ENCODE measurements around the gene UFD1. TPM values are rescaled to one million over a fixed set of nuclear protein-coding genes. Genes with fewer than 3 reads are reported as not detected.

Gene UFD1
- total RNA-seq, 1 experiment from 2014 or later, result 57.9 TPM

- TF ChIP-seq ZNF263 (CRISPR knock-in tag; IDR thresholded peaks at IDR 0.05; ENCODE audit: low read depth) (no peak), TEAD4 (CRISPR knock-in tag; IDR thresholded peaks at IDR 0.05) (no peak), ZNF416 (CRISPR knock-in tag; IDR thresholded peaks at IDR 0.05) (no peak), ZNF423 (CRISPR knock-in tag; IDR thresholded peaks at IDR 0.05) (no peak)
- TF ChIP-seq, protein P1, sequence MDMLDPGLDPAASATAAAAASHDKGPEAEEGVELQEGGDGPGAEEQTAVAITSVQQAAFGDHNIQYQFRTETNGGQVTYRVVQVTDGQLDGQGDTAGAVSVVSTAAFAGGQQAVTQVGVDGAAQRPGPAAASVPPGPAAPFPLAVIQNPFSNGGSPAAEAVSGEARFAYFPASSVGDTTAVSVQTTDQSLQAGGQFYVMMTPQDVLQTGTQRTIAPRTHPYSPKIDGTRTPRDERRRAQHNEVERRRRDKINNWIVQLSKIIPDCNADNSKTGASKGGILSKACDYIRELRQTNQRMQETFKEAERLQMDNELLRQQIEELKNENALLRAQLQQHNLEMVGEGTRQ (CRISPR knock-in tag; IDR thresholded peaks at IDR 0.05), result no peak
- TF ChIP-seq, protein P2, sequence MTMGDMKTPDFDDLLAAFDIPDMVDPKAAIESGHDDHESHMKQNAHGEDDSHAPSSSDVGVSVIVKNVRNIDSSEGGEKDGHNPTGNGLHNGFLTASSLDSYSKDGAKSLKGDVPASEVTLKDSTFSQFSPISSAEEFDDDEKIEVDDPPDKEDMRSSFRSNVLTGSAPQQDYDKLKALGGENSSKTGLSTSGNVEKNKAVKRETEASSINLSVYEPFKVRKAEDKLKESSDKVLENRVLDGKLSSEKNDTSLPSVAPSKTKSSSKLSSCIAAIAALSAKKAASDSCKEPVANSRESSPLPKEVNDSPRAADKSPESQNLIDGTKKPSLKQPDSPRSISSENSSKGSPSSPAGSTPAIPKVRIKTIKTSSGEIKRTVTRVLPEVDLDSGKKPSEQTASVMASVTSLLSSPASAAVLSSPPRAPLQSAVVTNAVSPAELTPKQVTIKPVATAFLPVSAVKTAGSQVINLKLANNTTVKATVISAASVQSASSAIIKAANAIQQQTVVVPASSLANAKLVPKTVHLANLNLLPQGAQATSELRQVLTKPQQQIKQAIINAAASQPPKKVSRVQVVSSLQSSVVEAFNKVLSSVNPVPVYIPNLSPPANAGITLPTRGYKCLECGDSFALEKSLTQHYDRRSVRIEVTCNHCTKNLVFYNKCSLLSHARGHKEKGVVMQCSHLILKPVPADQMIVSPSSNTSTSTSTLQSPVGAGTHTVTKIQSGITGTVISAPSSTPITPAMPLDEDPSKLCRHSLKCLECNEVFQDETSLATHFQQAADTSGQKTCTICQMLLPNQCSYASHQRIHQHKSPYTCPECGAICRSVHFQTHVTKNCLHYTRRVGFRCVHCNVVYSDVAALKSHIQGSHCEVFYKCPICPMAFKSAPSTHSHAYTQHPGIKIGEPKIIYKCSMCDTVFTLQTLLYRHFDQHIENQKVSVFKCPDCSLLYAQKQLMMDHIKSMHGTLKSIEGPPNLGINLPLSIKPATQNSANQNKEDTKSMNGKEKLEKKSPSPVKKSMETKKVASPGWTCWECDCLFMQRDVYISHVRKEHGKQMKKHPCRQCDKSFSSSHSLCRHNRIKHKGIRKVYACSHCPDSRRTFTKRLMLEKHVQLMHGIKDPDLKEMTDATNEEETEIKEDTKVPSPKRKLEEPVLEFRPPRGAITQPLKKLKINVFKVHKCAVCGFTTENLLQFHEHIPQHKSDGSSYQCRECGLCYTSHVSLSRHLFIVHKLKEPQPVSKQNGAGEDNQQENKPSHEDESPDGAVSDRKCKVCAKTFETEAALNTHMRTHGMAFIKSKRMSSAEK (CRISPR knock-in tag; IDR thresholded peaks at IDR 0.05; ENCODE audit: borderline replicate concordance), result no peak
Observed at GRCh38 chr22:19483481-19484244, 4.7 kb upstream of the UFD1 start (continued).

GRCh38 chr22:19482297-19482696, 3.3 kb upstream of the UFD1 start:
- Mint-ChIP-seq H3K27ac (no peak overlapping the region), H3K27me3 (ENCODE audit: low read depth) (no peaks in the 10 kb centered on the region), H3K36me3 (peaks cover 37% of the 10 kb centered on the region), H3K9me3 (no peaks in the 10 kb centered on the region), H3K4me1 (peaks cover 21% of the 10 kb centered on the region), H3K4me3 (no peak overlapping the region)
- ChIA-PET CTCF (no interaction called here), POLR2A (no interaction called here)
- DNase-seq (ENCODE audit: low spot score) (no peak), ATAC-seq (no peak)
- no peak for TF ChIP-seq ZNF219 (CRISPR knock-in tag; IDR thresholded peaks at IDR 0.05; ENCODE audit: borderline replicate concordance)
- TF ChIP-seq CBFB (CRISPR knock-in tag; IDR thresholded peaks at IDR 0.05; ENCODE audit: low read depth), result no peak
- TF ChIP-seq GABPB1 (CRISPR knock-in tag; IDR thresholded peaks at IDR 0.05), result no peak
- TF ChIP-seq ETV6 (CRISPR knock-in tag; IDR thresholded peaks at IDR 0.05), result no peak
- TF ChIP-seq, protein P3, sequence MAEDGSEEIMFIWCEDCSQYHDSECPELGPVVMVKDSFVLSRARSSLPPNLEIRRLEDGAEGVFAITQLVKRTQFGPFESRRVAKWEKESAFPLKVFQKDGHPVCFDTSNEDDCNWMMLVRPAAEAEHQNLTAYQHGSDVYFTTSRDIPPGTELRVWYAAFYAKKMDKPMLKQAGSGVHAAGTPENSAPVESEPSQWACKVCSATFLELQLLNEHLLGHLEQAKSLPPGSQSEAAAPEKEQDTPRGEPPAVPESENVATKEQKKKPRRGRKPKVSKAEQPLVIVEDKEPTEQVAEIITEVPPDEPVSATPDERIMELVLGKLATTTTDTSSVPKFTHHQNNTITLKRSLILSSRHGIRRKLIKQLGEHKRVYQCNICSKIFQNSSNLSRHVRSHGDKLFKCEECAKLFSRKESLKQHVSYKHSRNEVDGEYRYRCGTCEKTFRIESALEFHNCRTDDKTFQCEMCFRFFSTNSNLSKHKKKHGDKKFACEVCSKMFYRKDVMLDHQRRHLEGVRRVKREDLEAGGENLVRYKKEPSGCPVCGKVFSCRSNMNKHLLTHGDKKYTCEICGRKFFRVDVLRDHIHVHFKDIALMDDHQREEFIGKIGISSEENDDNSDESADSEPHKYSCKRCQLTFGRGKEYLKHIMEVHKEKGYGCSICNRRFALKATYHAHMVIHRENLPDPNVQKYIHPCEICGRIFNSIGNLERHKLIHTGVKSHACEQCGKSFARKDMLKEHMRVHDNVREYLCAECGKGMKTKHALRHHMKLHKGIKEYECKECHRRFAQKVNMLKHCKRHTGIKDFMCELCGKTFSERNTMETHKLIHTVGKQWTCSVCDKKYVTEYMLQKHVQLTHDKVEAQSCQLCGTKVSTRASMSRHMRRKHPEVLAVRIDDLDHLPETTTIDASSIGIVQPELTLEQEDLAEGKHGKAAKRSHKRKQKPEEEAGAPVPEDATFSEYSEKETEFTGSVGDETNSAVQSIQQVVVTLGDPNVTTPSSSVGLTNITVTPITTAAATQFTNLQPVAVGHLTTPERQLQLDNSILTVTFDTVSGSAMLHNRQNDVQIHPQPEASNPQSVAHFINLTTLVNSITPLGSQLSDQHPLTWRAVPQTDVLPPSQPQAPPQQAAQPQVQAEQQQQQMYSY (CRISPR knock-in tag; IDR thresholded peaks at IDR 0.05), result no peak
- no peak for TF ChIP-seq JUN (CRISPR knock-in tag; IDR thresholded peaks at IDR 0.05)
- no peak for TF ChIP-seq ZNF396 (CRISPR knock-in tag; IDR thresholded peaks at IDR 0.05; ENCODE audit: borderline replicate concordance)
- TF ChIP-seq, protein P4, sequence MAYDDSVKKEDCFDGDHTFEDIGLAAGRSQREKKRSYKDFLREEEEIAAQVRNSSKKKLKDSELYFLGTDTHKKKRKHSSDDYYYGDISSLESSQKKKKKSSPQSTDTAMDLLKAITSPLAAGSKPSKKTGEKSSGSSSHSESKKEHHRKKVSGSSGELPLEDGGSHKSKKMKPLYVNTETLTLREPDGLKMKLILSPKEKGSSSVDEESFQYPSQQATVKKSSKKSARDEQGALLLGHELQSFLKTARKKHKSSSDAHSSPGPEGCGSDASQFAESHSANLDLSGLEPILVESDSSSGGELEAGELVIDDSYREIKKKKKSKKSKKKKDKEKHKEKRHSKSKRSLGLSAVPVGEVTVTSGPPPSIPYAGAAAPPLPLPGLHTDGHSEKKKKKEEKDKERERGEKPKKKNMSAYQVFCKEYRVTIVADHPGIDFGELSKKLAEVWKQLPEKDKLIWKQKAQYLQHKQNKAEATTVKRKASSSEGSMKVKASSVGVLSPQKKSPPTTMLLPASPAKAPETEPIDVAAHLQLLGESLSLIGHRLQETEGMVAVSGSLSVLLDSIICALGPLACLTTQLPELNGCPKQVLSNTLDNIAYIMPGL (CRISPR knock-in tag; IDR thresholded peaks at IDR 0.05), result no peak
- TF ChIP-seq SP1 (CRISPR knock-in tag; conservative IDR thresholded peaks at IDR 0.05), result no peak
- TF ChIP-seq, protein P5, sequence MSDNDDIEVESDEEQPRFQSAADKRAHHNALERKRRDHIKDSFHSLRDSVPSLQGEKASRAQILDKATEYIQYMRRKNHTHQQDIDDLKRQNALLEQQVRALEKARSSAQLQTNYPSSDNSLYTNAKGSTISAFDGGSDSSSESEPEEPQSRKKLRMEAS (CRISPR knock-in tag; IDR thresholded peaks at IDR 0.05), result no peak
- TF ChIP-seq TEAD4 (CRISPR knock-in tag; IDR thresholded peaks at IDR 0.05), result no peak
- TF ChIP-seq GRHL2 (CRISPR knock-in tag; IDR thresholded peaks at IDR 0.05; ENCODE audit: insufficient replicate concordance, severe bottlenecking), result no peak
- TF ChIP-seq CREB1 (CRISPR knock-in tag; IDR thresholded peaks at IDR 0.05), result no peak
- TF ChIP-seq CTCF (IDR thresholded peaks at IDR 0.05), result no peak
- TF ChIP-seq EMX1 (CRISPR knock-in tag; IDR thresholded peaks at IDR 0.05), result no peak
- TF ChIP-seq TCF7 (CRISPR knock-in tag; IDR thresholded peaks at IDR 0.05; ENCODE audit: low read depth), result no peak
- no peak for TF ChIP-seq JAZF1 (CRISPR knock-in tag; IDR thresholded peaks at IDR 0.05)
- no peak for TF ChIP-seq NFYB (CRISPR knock-in tag; conservative IDR thresholded peaks at IDR 0.05; ENCODE audit: low read depth)
